Stimulated activated memory B cell treated with anti-CD40 and anti-IgM and Interleukin-4, amounts not matched to agents 10 μg/mL and 1 μg/mL and 100 μg/mL, for 72 hours (primary cell): Measurements from ENCODE around the gene GPR183.
"Not testable (repeated sequence)": the region's sequence is repeated elsewhere in the genome, so short reads cannot be mapped to it uniquely, and the experiment has no call there.

Experiments
- ATAC-seq: fragments of 150-1000 bp; cut with Tn5 transposase; 2 replicates; pipeline ENCODE4 v1.10.0; 2021
- H3K27ac Mint-ChIP-seq: one replicate; pipeline ENCODE4 v1.8.0; 2022; ENCODE audit warnings: mild to moderate bottlenecking, mixed read lengths
- H3K27me3 Mint-ChIP-seq: one replicate; pipeline ENCODE4 v1.8.0; 2022; ENCODE audit warnings: mixed read lengths
- H3K36me3 Mint-ChIP-seq: one replicate; pipeline ENCODE4 v1.8.0; 2022; ENCODE audit warnings: mixed read lengths
- H3K4me1 Mint-ChIP-seq: one replicate; pipeline ENCODE4 v1.8.0; 2022; ENCODE audit warnings: mixed read lengths
- H3K4me3 Mint-ChIP-seq: one replicate; pipeline ENCODE4 v1.8.0; 2022; ENCODE audit warnings: mild to moderate bottlenecking, moderate library complexity, mixed read lengths
- H3K9me3 Mint-ChIP-seq: one replicate; pipeline ENCODE4 v1.8.0; 2022; ENCODE audit warnings: mixed read lengths

Gene GPR183

DNA sequence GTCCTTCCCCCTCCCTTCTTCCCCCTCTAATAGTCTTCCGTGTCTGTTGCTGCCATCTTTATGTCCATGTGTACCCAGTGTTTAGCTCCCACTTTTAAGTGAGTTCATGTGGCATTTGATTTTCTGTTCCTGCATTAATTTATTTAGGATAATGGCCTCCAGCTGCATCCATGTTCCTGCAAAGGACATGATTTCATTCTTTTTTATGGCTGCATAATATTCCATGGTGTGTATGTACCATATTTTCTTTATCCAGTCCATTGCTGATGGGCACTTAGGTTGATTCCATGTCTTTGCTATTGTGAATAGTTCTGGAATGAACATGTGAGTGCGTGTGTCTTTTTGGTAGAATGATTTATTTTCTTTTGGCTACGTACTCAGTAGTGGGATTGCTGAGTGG lies 58.0 kb downstream of the GPR183 start:
- peaks cover 57% of the 10 kb centered on the region for H3K36me3 Mint-ChIP-seq
- H3K9me3 Mint-ChIP-seq, ATAC-seq, H3K4me3 Mint-ChIP-seq, H3K27me3 Mint-ChIP-seq: not testable (repeated sequence)
- peaks cover 33% of the 10 kb centered on the region for H3K4me1 Mint-ChIP-seq
- H3K27ac Mint-ChIP-seq: peak overlapping the region; percentile 30

DNA sequence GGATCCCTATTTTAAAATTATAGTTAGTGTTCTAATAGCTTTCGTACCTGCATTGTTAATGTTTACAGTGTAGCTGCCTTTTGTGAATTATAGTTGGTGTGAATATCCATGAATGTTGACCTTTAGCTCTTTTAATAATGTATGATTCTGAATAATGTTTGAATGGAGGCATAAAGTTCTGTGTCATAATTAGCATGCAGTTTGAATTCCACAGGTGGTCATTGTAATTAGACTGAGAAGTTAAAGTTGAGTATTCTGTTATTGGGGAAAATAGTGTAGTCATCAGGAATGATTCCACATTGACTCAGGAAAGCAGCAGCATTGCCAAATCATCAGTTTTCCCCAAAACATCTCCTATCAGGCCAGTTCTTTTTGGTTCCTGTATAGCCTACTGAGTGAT lies 61.1 kb downstream of the GPR183 start:
- ATAC-seq: no peak
- Mint-ChIP-seq H3K9me3 (peaks cover 4% of the 10 kb centered on the region), H3K36me3 (peaks cover 44% of the 10 kb centered on the region), H3K27me3 (no peaks in the 10 kb centered on the region), H3K4me1 (peaks cover 22% of the 10 kb centered on the region), H3K27ac (no peak overlapping the region), H3K4me3 (no peak overlapping the region)
